NCI-H82 treated with DMSO at 0.1 percent for 48 hours (cell line): ENCODE data around the gene RGS6.

Source experiments
- DNase-seq: peaks from one replicate; lab custom pipeline; 2025; ENCODE audit not compliant: unreplicated experiment; lab: John Stamatoyannopoulos, UW

Gene RGS6

DNA sequence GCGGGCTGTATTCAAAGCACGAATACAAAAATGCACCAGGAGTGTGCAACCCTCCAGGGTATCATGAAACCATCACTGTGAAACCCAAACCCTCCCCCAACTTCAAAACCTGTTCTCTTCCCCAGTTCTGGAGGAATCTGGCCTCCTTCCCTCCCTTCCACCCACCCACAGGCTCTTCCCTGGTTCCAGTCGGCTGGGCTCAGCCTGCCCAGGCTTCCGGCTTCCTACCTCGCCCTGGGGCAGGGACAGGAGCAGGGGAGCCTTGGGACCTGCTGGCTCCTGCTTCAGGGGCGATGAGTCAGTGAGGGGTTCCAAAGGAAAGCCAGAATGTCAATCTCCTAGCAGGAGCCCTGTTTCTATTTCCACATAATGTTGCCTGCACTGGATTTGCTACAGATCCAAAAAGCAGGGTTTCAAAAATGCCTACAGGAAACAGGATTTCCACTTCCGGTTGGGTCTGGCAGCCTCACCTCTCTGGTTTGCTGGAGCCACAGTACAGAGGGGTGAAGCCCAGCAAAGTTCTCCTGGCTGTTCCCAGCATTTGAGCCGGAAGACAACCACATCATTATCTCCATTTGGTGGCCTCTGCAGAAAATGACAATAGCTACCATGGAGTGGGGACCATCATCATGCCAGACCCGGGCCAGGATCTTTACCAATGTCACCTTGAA is 683.4 kb downstream of the RGS6 start:
- DNase-seq, result no peak
